ENCODE measurements around the gene UAP1.

GRCh38 chr1:162616848-162617247 lies 55.3 kb downstream of the UAP1 start:
- TF ChIP-seq CTCF (conservative IDR thresholded peaks at IDR 0.05; ENCODE audit: low read length) (no peak), EZH2phosphoT487 (IDR thresholded peaks at IDR 0.05; ENCODE audit: borderline replicate concordance) (no peak)

Data from Loucy (cell line).